ENCODE results near the gene CAB39L. TPM values are rescaled to one million over a fixed set of nuclear protein-coding genes. Genes with fewer than 3 reads are reported as not detected.

Gene CAB39L
- total and polyA plus RNA-seq, 3 donors from 2014 or later = 23.2 to 46.9 (median 26.0) TPM

- TF ChIP-seq POLR2A (IDR thresholded peaks at IDR 0.05) (no peak), CTCF (IDR thresholded peaks at IDR 0.05) (no peak)
Measured at GRCh38 chr13:49437705-49438104, 6.2 kb downstream of the CAB39L start.

GRCh38 chr13:49436890-49437289, 7.0 kb downstream of the CAB39L start:
- H3K4me3 ChIP-seq = no peak overlapping the region
- 50 to 54% methylated on average over 3 of the region's 3 CpGs for WGBS, 2 donors
- DNase-seq = peak; percentile 43
- peaks cover 4% of the 10 kb centered on the region for H3K4me1 ChIP-seq
- H3K9me3 ChIP-seq = no peaks in the 10 kb centered on the region
- no peaks in the 10 kb centered on the region for H3K27me3 ChIP-seq
- no peaks in the 10 kb centered on the region for H3K36me3 ChIP-seq (ENCODE audit: low read depth, missing control alignments)
- no peak overlapping the region for H3K27ac ChIP-seq
- TF ChIP-seq CTCF (IDR thresholded peaks at IDR 0.05) = peak in 2 of 3 experiments; percentile 25 to 26
- no peak for TF ChIP-seq POLR2A (IDR thresholded peaks at IDR 0.05)
- intact Hi-C loops (cut with DNase I; ENCODE audit: low total_unique reads) = loop anchor here (5.0 kb wide), 1 partner anchor 135 kb away; no protein-coding TSS in a partner anchor

More at GRCh38 chr13:49437705-49438104, 6.2 kb downstream of the CAB39L start:
- intact Hi-C loops (cut with DNase I; ENCODE audit: low total_unique reads) = loop anchor here (5.0 kb wide), 1 partner anchor 135 kb away; no protein-coding TSS in a partner anchor
- Histone ChIP-seq H3K27me3 (no peaks in the 10 kb centered on the region), H3K27ac (no peak overlapping the region), H3K36me3 (ENCODE audit: low read depth, missing control alignments) (no peaks in the 10 kb centered on the region), H3K9me3 (no peaks in the 10 kb centered on the region), H3K4me1 (peaks cover 4% of the 10 kb centered on the region), H3K4me3 (no peak overlapping the region)
- DNase-seq = no peak
- WGBS, 2 donors = 91 to 93% methylated on average over 7 of the region's 7 CpGs

GRCh38 chr13:49435992-49436391, 7.9 kb downstream of the CAB39L start:
- Histone ChIP-seq H3K4me3 (no peak overlapping the region), H3K9me3 (no peaks in the 10 kb centered on the region), H3K27me3 (no peaks in the 10 kb centered on the region), H3K36me3 (ENCODE audit: low read depth, missing control alignments) (no peaks in the 10 kb centered on the region), H3K4me1 (peaks cover 4% of the 10 kb centered on the region), H3K27ac (peak overlapping the region in 1 of 2 donors; percentile 1)
- no peak for DNase-seq
- intact Hi-C loops (cut with DNase I; ENCODE audit: low total_unique reads) = loop anchor here (5.0 kb wide), 1 partner anchor 134 kb away; no protein-coding TSS in a partner anchor
- TF ChIP-seq POLR2A (IDR thresholded peaks at IDR 0.05) (no peak), CTCF (IDR thresholded peaks at IDR 0.05) (no peak)
- 59 to 75% methylated on average over 1 of the region's 1 CpG for whole genome bisulfite sequencing, 2 donors

- Histone ChIP-seq H3K36me3 (ENCODE audit: low read depth, missing control alignments) (no peaks in the 10 kb centered on the region), H3K27ac (no peak overlapping the region)
- intact Hi-C loops (cut with DNase I; ENCODE audit: low total_unique reads) = no loop called here
Measured at GRCh38 chr13:49429121-49429520, 14.7 kb downstream of the CAB39L start.

More at GRCh38 chr13:49429121-49429520, 14.7 kb downstream of the CAB39L start:
- Histone ChIP-seq H3K9me3 (no peaks in the 10 kb centered on the region), H3K4me3 (no peak overlapping the region), H3K4me1 (no peaks in the 10 kb centered on the region), H3K27me3 (no peaks in the 10 kb centered on the region)
- 90 to 100% methylated on average over 1 of the region's 1 CpG for WGBS, 2 donors
- no peak for TF ChIP-seq POLR2A (IDR thresholded peaks at IDR 0.05)
- TF ChIP-seq CTCF (IDR thresholded peaks at IDR 0.05) = no peak
- no peak for DNase-seq
